ENCODE results near the gene DQX1. TPM values are rescaled to one million over a fixed set of nuclear protein-coding genes. Genes with fewer than 3 reads are reported as not detected.
"Not testable (repeated sequence)": the region's sequence is repeated elsewhere in the genome, so short reads cannot be mapped to it uniquely, and the experiment has no call there.

Gene DQX1
- total and polyA plus RNA-seq, 8 donors, result 0.13 to 0.54 (median 0.25) TPM

- ATAC-seq (no peak), DNase-seq (peak in 1 of 4 donors; percentile 38)
- Histone ChIP-seq H3K9me3 (no peaks in the 10 kb centered on the region), H3K4me1 (no peaks in the 10 kb centered on the region), H3K27ac (no peak overlapping the region), H3K36me3 (peaks cover 0 to 77% of the 10 kb centered on the region in 2 donors), H3K27me3 (peaks cover 0 to 4% of the 10 kb centered on the region in 2 donors), H3K4me3 (no peak overlapping the region)
- intact Hi-C loops (cut with DNase I), result no loop called here
- TF ChIP-seq CTCF (IDR thresholded peaks at IDR 0.05), result no peak
Observed at GRCh38 chr2:74491648-74492544, 34.1 kb downstream of the DQX1 start.

- Histone ChIP-seq H3K36me3 (peaks cover 0 to 91% of the 10 kb centered on the region in 2 donors), H3K27ac (no peak overlapping the region), H3K4me3 (no peak overlapping the region), H3K4me1 (no peaks in the 10 kb centered on the region), H3K27me3 (no peaks in the 10 kb centered on the region), H3K9me3 (no peaks in the 10 kb centered on the region)
- no peak for ATAC-seq
- DNase-seq, result peak in 1 of 4 donors; percentile 53
- intact Hi-C loops (cut with DNase I), result no loop called here
- TF ChIP-seq CTCF (IDR thresholded peaks at IDR 0.05), result no peak
Observed at GRCh38 chr2:74489906-74490305, 36.1 kb downstream of the DQX1 start.

GRCh38 chr2:74488643-74489481, 37.2 kb downstream of the DQX1 start:
- peaks cover 0 to 7% of the 10 kb centered on the region in 2 donors for H3K4me1 ChIP-seq

GRCh38 chr2:74486141-74486540, 39.9 kb downstream of the DQX1 start:
- peaks cover 14 to 26% of the 10 kb centered on the region in 2 donors for H3K4me1 ChIP-seq
- DNase-seq (no peak), ATAC-seq (no peak)
- H3K36me3 ChIP-seq, result peaks cover 0 to 56% of the 10 kb centered on the region in 2 donors
- H3K9me3 ChIP-seq, result no peaks in the 10 kb centered on the region
- intact Hi-C loops (cut with DNase I), result no loop called here
- no peaks in the 10 kb centered on the region for H3K27me3 ChIP-seq
- TF ChIP-seq CTCF (IDR thresholded peaks at IDR 0.05), result no peak
- H3K27ac ChIP-seq, result no peak overlapping the region
- no peak overlapping the region for H3K4me3 ChIP-seq

More at GRCh38 chr2:74488643-74489481, 37.2 kb downstream of the DQX1 start:
- intact Hi-C loops (cut with DNase I), result no loop called here
- H3K4me3 ChIP-seq, result no peak overlapping the region
- no peak for ATAC-seq
- DNase-seq, result peak in 1 of 4 donors; percentile 16
- no peak for TF ChIP-seq CTCF (IDR thresholded peaks at IDR 0.05)
- H3K9me3 ChIP-seq, result no peaks in the 10 kb centered on the region
- peaks cover 0 to 83% of the 10 kb centered on the region in 2 donors for H3K36me3 ChIP-seq
- H3K27me3 ChIP-seq, result no peaks in the 10 kb centered on the region
- no peak overlapping the region for H3K27ac ChIP-seq

- Histone ChIP-seq H3K4me3 (peak overlapping the region; percentile 84 to 96), H3K36me3 (peaks cover 0 to 42% of the 10 kb centered on the region in 2 donors), H3K4me1 (peaks cover 19 to 44% of the 10 kb centered on the region in 2 donors), H3K27ac (peak overlapping the region in 1 of 2 donors; percentile 94)
- ATAC-seq, H3K27me3 ChIP-seq, H3K9me3 ChIP-seq: not testable (repeated sequence)
- peak in 1 of 4 donors; percentile 9 for DNase-seq
- intact Hi-C loops (cut with DNase I), result loop anchor here in 1 of 2 donors (5.0 kb wide), 1 partner anchor 104 kb away; no protein-coding TSS in a partner anchor
Observed at GRCh38 chr2:74483675-74484164, 42.3 kb downstream of the DQX1 start.
